A549 (cell line): ENCODE measurements around the gene ADAMTS13. TPM values are rescaled to one million over a fixed set of nuclear protein-coding genes. Genes with fewer than 3 reads are reported as not detected.

Experiments
- ATAC-seq, 2 experiments: fragments of 200-7000 bp in 1 of 2; fragments of >200 bp in 1 of 2; cut with Nextera tagmentation in 1 of 2; cut with Tn5 transposase in 1 of 2; 3 replicates each; pipeline versions ENCODE4 v1.8.0 to v1.9.1; 2018 to 2020; ENCODE audit warnings: mild to moderate bottlenecking in 1 of 2, moderate library complexity in 1 of 2
- CTCF ChIA-PET: fragments of 300-600 bp; sonication (Branson Sonifier 250); formaldehyde crosslinking; extraction: SDS; loops from one replicate; lab custom pipeline; 2021; ENCODE audit warnings: antibody characterized with exemption, inconsistent platforms; lab: Yijun Ruan, JAX
- POLR2A ChIA-PET: fragments of 350-600 bp; formaldehyde crosslinking; extraction: SDS; loops from one replicate; lab custom pipeline; 2021; ENCODE audit warnings: antibody characterized with exemption, inconsistent platforms; lab: Yijun Ruan, JAX
- DNase-seq, 2 experiments: peaks; one replicate each; pipeline versions ENCODE4 v3.0.0 to v3.0.0-alpha.2; 2011 to 2016; ENCODE audit warnings: low read depth in 1 of 2, low spot score in 1 of 2
- FAIRE-seq: peaks from 2 replicates; lab custom pipeline; 2011; peaks lifted over from hg19 to GRCh38; lab: Jason Lieb, UNC
- H3K27ac ChIP-seq, 2 experiments: fragments of >200 bp; sonication (Bioruptor Twin); formaldehyde crosslinking; 3 replicates each; pipeline ENCODE4 v1.5.1; 2016 to 2017
- H3K4me1 ChIP-seq: fragments of >200 bp; sonication (Bioruptor Twin); formaldehyde crosslinking; 3 replicates; pipeline ENCODE4 v1.6.1; 2016
- H3K4me2 ChIP-seq: fragments of >200 bp; sonication (Bioruptor Twin); formaldehyde crosslinking; 3 replicates; pipeline ENCODE4 v1.6.1; 2016
- H3K4me3 ChIP-seq: fragments of >200 bp; sonication (Bioruptor Twin); formaldehyde crosslinking; 3 replicates; pipeline ENCODE4 v1.5.1; 2016
- H3K9me3 ChIP-seq: fragments of >200 bp; sonication (Bioruptor Twin); formaldehyde crosslinking; 3 replicates; pipeline ENCODE4 v1.6.1; 2016
- ATOH8 ChIP-seq: fragments of 250-450 bp; sonication (Bioruptor Pico); IDR thresholded peaks from 2 replicates; pipeline ENCODE4 v1.5.0; 2020; ENCODE audit warnings: low read depth, mild to moderate bottlenecking, moderate library complexity
- BCL3 ChIP-seq: fragments of >200 bp; sonication (Bioruptor Twin); formaldehyde crosslinking; IDR thresholded peaks from 3 replicates; pipeline ENCODE4 v1.6.1; 2016
- CHD4 ChIP-seq: fragments of 200-600 bp; sonication (generic); IDR thresholded peaks from 2 replicates; pipeline ENCODE4 v1.6.1; 2016; ENCODE audit warnings: antibody characterized with exemption, mild to moderate bottlenecking, borderline replicate concordance
- E2F6 ChIP-seq: IDR thresholded peaks from 2 replicates; pipeline ENCODE4 v1.6.1; 2012; ENCODE audit warnings: low read depth, borderline replicate concordance
- EHMT2 ChIP-seq: fragments of 200-600 bp; sonication (generic); IDR thresholded peaks from 2 replicates; pipeline ENCODE4 v1.6.1; 2016; ENCODE audit warnings: antibody characterized with exemption, low read depth, mild to moderate bottlenecking, moderate library complexity
- ELK1 ChIP-seq: fragments of 150-350 bp; IDR thresholded peaks from 2 replicates; pipeline ENCODE4 v1.6.1; 2014; ENCODE audit warnings: low read depth, mild to moderate bottlenecking, low read length
- HEYL ChIP-seq: fragments of 250-450 bp; sonication (Bioruptor Pico); IDR thresholded peaks from 2 replicates; pipeline ENCODE4 v1.8.0; 2021; ENCODE audit warnings: mild to moderate bottlenecking, moderate library complexity
- HOXB5 ChIP-seq: fragments of 250-450 bp; sonication (Bioruptor Pico); IDR thresholded peaks from 2 replicates; pipeline ENCODE4 v1.5.0; 2020; ENCODE audit warnings: mild to moderate bottlenecking, moderate library complexity
- JUN ChIP-seq, 2 experiments: fragments of >200 bp; sonication (Bioruptor Twin); formaldehyde crosslinking; IDR thresholded peaks; 2 replicates in 1 of 2; 3 replicates in 1 of 2; pipeline ENCODE4 v1.6.1; 2016 to 2017
- KDM1A ChIP-seq: fragments of 200-600 bp; sonication (generic); IDR thresholded peaks from 2 replicates; pipeline ENCODE4 v1.6.1; 2016; ENCODE audit warnings: low read depth, mild to moderate bottlenecking
- MAFK ChIP-seq: fragments of 450-650 bp; IDR thresholded peaks from 2 replicates; pipeline ENCODE4 v1.6.1; 2014; ENCODE audit not compliant: partially characterized antibody
- MAX ChIP-seq: IDR thresholded peaks from 2 replicates; pipeline ENCODE4 v1.6.1; 2012
- MAZ ChIP-seq: fragments of 150-350 bp; IDR thresholded peaks from 2 replicates; pipeline ENCODE4 v1.6.1; 2014; ENCODE audit warnings: antibody characterized with exemption, low read depth, low read length, borderline replicate concordance
- MYC ChIP-seq: IDR thresholded peaks from 2 replicates; pipeline ENCODE4 v1.6.1; 2012; ENCODE audit warnings: mild to moderate bottlenecking, inconsistent platforms, low read length, improper control_type of control experiment, borderline replicate concordance
- POLR2A ChIP-seq: IDR thresholded peaks from 2 replicates; pipeline ENCODE4 v1.6.1; 2012; ENCODE audit warnings: mild to moderate bottlenecking, low read length
- RARB ChIP-seq: fragments of 250-450 bp; sonication (Bioruptor Pico); IDR thresholded peaks from 2 replicates; pipeline ENCODE4 v1.8.0; 2021; ENCODE audit warnings: mild to moderate bottlenecking, moderate library complexity
- RFX5 ChIP-seq: fragments of 450-650 bp; IDR thresholded peaks from 2 replicates; pipeline ENCODE4 v1.7.1; 2014; ENCODE audit warnings: antibody characterized with exemption, mild to moderate bottlenecking, moderate library complexity
- RNF2 ChIP-seq: fragments of 200-600 bp; sonication (generic); IDR thresholded peaks from 2 replicates; pipeline ENCODE4 v1.6.1; 2016; ENCODE audit warnings: low read depth, mild to moderate bottlenecking, antibody characterized with exemption, moderate library complexity, borderline replicate concordance
- USF2 ChIP-seq: fragments of 450-650 bp; IDR thresholded peaks from 2 replicates; pipeline ENCODE4 v1.6.1; 2014; ENCODE audit warnings: antibody characterized with exemption
- ZFP36 ChIP-seq: fragments of 450-650 bp; IDR thresholded peaks from 2 replicates; pipeline ENCODE4 v1.6.1; 2014; ENCODE audit warnings: borderline replicate concordance; ENCODE audit not compliant: partially characterized antibody
- WGBS: methylation state at CpG from one replicate; pipeline ENCODE4 v1.1.6; 2017; ENCODE audit errors: missing lambda C conversion rate; 5-methylcytosine and 5-hydroxymethylcytosine counted together
- polyA plus RNA-seq, 4 experiments: library from polyadenylated mRNA; depleted of rRNA in 3 of 4; stranded (reverse); fragments of >200 nt; fragmentation: RNase III in 1 of 4; extraction: RNeasy Plus Mini Kit Qiagen cat#74134 plus additional on column Dnase treatment in 1 of 4; gene quantifications; 2 replicates in 3 of 4; 3 replicates in 1 of 4; pipeline ENCODE4 v1.2.3, GENCODE V29; 2011 to 2017

ADAMTS13 gene
- polyA plus RNA-seq, 2 of the 4 experiments (the other 2 are of a cell fraction): 0.80 to 0.98 TPM

- H3K4me2 ChIP-seq: peak within 1 kb of the TSS; percentile 78
- 0% methylated on average over 16 of the region's 84 CpGs for WGBS
- H3K4me3 ChIP-seq: peak within 1 kb of the TSS; percentile 58
- ATAC-seq: peak; percentile 93 to 99
- ChIA-PET POLR2A (interaction anchor here (0.6 to 2.2 kb wide), 8 partner anchors 10 to 448 kb away, joined by 3 to 14 read pairs (median 3); partner anchors contain the start of genes CACFD1, GTF3C5, MED22 and RPL7A), CTCF (interaction anchor here (0.8 to 2.3 kb wide), 4 partner anchors 8 to 120 kb away, joined by 5 to 11 read pairs (median 5); no protein-coding TSS in a partner anchor)
- H3K4me1 ChIP-seq: peaks cover 12% of the 10 kb centered on the region
- TF ChIP-seq MAFK: no peak
- TF ChIP-seq CHD4: no peak
- TF ChIP-seq RARB (CRISPR knock-in tag): no peak
- TF ChIP-seq KDM1A: no peak
- TF ChIP-seq BCL3: peak; percentile 45; the same call in 1 of the 3 replicates
- TF ChIP-seq MAX: peak; percentile 90
- TF ChIP-seq E2F6: peak; percentile 88
- TF ChIP-seq POLR2A: peak; percentile 63
- no peak for TF ChIP-seq MAZ
- TF ChIP-seq ATOH8 (CRISPR knock-in tag): 0 out of 2 replicates have a peak, but pooled peaks have one; percentile 41
- TF ChIP-seq MYC: peak; percentile 37; the same call in 1 of the 2 replicates
- TF ChIP-seq ZFP36: no peak
- TF ChIP-seq HOXB5 (CRISPR knock-in tag): no peak
- TF ChIP-seq RFX5: no peak
- TF ChIP-seq HEYL: no peak
- no peak; the same call in 1 of the 2 replicates for TF ChIP-seq RNF2
- peak in 1 of 2 experiments; percentile 54; a peak in 2 of 5 replicates for TF ChIP-seq JUN (IDR thresholded peaks at IDR 0.05)
- peak; percentile 26; the same call in 1 of the 2 replicates for TF ChIP-seq USF2
- no peak for TF ChIP-seq ELK1
- TF ChIP-seq EHMT2: no peak
- H3K27ac ChIP-seq: peak within 1 kb of the TSS; percentile 73 to 96
- no peaks in the 10 kb centered on the region for H3K9me3 ChIP-seq
- no peak for FAIRE-seq
- DNase-seq: peak; percentile 71 to 95
Observed at GRCh38 chr9:133478851-133479711, 56.9 kb downstream of the ADAMTS13 start, which contains the start of gene SLC2A6. Gene SLC2A6 (minus strand): TSS chr9:133479099. CDS start chr9:133479059, 40 bp downstream.
